ENCODE measurements around the gene CD59. TPM values are rescaled to one million over a fixed set of nuclear protein-coding genes. Genes with fewer than 3 reads are reported as not detected.
"Not testable (repeated sequence)": the region's sequence is repeated elsewhere in the genome, so short reads cannot be mapped to it uniquely, and the experiment has no call there.

CD59 gene
- total RNA-seq, 4 donors from 2014 or later, result 309 to 520 (median 422) TPM

- no peak for DNase-seq (ENCODE audit: low spot score in 2 of 2)
- H3K9me3 ChIP-seq, result no peaks in the 10 kb centered on the region
- no peak for TF ChIP-seq POLR2AphosphoS5 (IDR thresholded peaks at IDR 0.05)
- no peak overlapping the region for H3K4me3 ChIP-seq
- no peaks in the 10 kb centered on the region for H3K4me1 ChIP-seq
- no peaks in the 10 kb centered on the region for H3K27me3 ChIP-seq
- WGBS, result 85% methylated on average over 2 of the region's 3 CpGs
- H3K27ac ChIP-seq, result no peak overlapping the region
- H3K36me3 ChIP-seq, result no peaks in the 10 kb centered on the region
These were observed 54.2 kb downstream of the CD59 start for GRCh38 chr11:33682019-33682418.

- WGBS, result 63% methylated on average over 1 of the region's 1 CpG
- H3K4me1 ChIP-seq; H3K9me3 ChIP-seq; H3K27ac ChIP-seq; DNase-seq (ENCODE audit: low spot score in 2 of 2); H3K27me3 ChIP-seq; H3K36me3 ChIP-seq; H3K4me3 ChIP-seq: not testable (repeated sequence)
These were observed 57.6 kb downstream of the CD59 start for GRCh38 chr11:33678616-33679015.

GRCh38 chr11:33674035-33674814 lies 62.0 kb downstream of the CD59 start:
- TF ChIP-seq EP300 (IDR thresholded peaks at IDR 0.05) (no peak), CTCF (IDR thresholded peaks at IDR 0.05) (no peak), POLR2AphosphoS5 (IDR thresholded peaks at IDR 0.05) (no peak), POLR2A (IDR thresholded peaks at IDR 0.05) (no peak)
- Histone ChIP-seq H3K4me1 (no peaks in the 10 kb centered on the region), H3K9me3 (no peaks in the 10 kb centered on the region), H3K36me3 (no peaks in the 10 kb centered on the region), H3K4me3 (no peak overlapping the region), H3K27me3 (no peaks in the 10 kb centered on the region), H3K27ac (no peak overlapping the region)
- WGBS, result 97% methylated on average over 3 of the region's 3 CpGs
- no peak for DNase-seq (ENCODE audit: low spot score in 2 of 2)

- H3K27ac ChIP-seq, result no peak overlapping the region
- TF ChIP-seq CTCF (IDR thresholded peaks at IDR 0.05), result no peak
- TF ChIP-seq POLR2A (IDR thresholded peaks at IDR 0.05), result no peak
- TF ChIP-seq POLR2AphosphoS5 (IDR thresholded peaks at IDR 0.05), result no peak
- no peaks in the 10 kb centered on the region for H3K27me3 ChIP-seq
- no peaks in the 10 kb centered on the region for H3K4me1 ChIP-seq
- H3K9me3 ChIP-seq, result no peaks in the 10 kb centered on the region
- no peak for DNase-seq (ENCODE audit: low spot score in 2 of 2)
- 79% methylated on average over 2 of the region's 4 CpGs for WGBS
- H3K36me3 ChIP-seq, result no peaks in the 10 kb centered on the region
- H3K4me3 ChIP-seq, result no peak overlapping the region
These were observed 64.0 kb downstream of the CD59 start for GRCh38 chr11:33672273-33672672.

GRCh38 chr11:33670250-33671011 lies 65.8 kb downstream of the CD59 start:
- WGBS, result 56% methylated on average over 5 of the region's 5 CpGs
- Histone ChIP-seq H3K27me3 (no peaks in the 10 kb centered on the region), H3K4me3 (no peak overlapping the region), H3K9me3 (no peaks in the 10 kb centered on the region), H3K4me1 (peaks cover 3% of the 10 kb centered on the region), H3K27ac (no peak overlapping the region), H3K36me3 (no peaks in the 10 kb centered on the region)
- DNase-seq (ENCODE audit: low spot score in 2 of 2), result no peak
- TF ChIP-seq EP300 (IDR thresholded peaks at IDR 0.05), result no peak

- 83% methylated on average over 5 of the region's 5 CpGs for WGBS
- no peak for TF ChIP-seq POLR2AphosphoS5 (IDR thresholded peaks at IDR 0.05)
- no peak for TF ChIP-seq EP300 (IDR thresholded peaks at IDR 0.05)
- TF ChIP-seq POLR2A (IDR thresholded peaks at IDR 0.05), result no peak
- TF ChIP-seq CTCF (IDR thresholded peaks at IDR 0.05), result no peak
- Histone ChIP-seq H3K27me3 (no peaks in the 10 kb centered on the region), H3K9me3 (no peaks in the 10 kb centered on the region), H3K27ac (no peak overlapping the region), H3K4me3 (no peak overlapping the region), H3K4me1 (peaks cover 7% of the 10 kb centered on the region), H3K36me3 (no peaks in the 10 kb centered on the region)
- no peak for DNase-seq (ENCODE audit: low spot score in 2 of 2)
These were observed 66.5 kb downstream of the CD59 start for GRCh38 chr11:33669598-33670249.

Data from suprapubic skin (tissue), 4 donors.